Spleen (tissue), 11 donors: ENCODE results near the gene HSD11B1L. TPM values are rescaled to one million over a fixed set of nuclear protein-coding genes. Genes with fewer than 3 reads are reported as not detected.

ENCODE experiments used
- DNase-seq: peaks from one replicate; pipeline ENCODE4 v3.0.0-alpha.2; 2020
- H3K27ac ChIP-seq, 8 donors: fragments of 200-600 bp; sonication (generic) in 7 of 8; 1 replicate in 4 of 8; 2 replicates in 4 of 8; pipeline versions ENCODE4 v1.5.0 to v1.8.0; 2016 to 2021; ENCODE audit warnings: inconsistent platforms in 4 of 8, mild to moderate bottlenecking in 4 of 8, moderate library complexity in 1 of 8
- H3K27me3 ChIP-seq, 7 donors: fragments of 200-600 bp; sonication (generic) in 6 of 7; replicated peaks in 1 of 7; 1 replicate in 4 of 7; 2 replicates in 3 of 7; pipeline versions ENCODE4 v1.5.0 to v1.8.0; 2016 to 2021; ENCODE audit warnings: inconsistent platforms in 3 of 7, mild to moderate bottlenecking in 1 of 7
- H3K36me3 ChIP-seq, 6 donors: fragments of 200-600 bp; sonication (generic) in 5 of 6; 1 replicate in 4 of 6; 2 replicates in 2 of 6; pipeline versions ENCODE4 v1.5.0 to v1.8.0; 2016 to 2021; ENCODE audit warnings: inconsistent platforms in 2 of 6
- H3K4me1 ChIP-seq, 6 donors: fragments of 200-600 bp; sonication (generic) in 5 of 6; 1 replicate in 3 of 6; 2 replicates in 3 of 6; pipeline versions ENCODE4 v1.5.0 to v1.8.0; 2016 to 2021; ENCODE audit warnings: inconsistent platforms in 3 of 6
- H3K4me3 ChIP-seq, 8 donors: fragments of 200-600 bp; sonication (generic) in 7 of 8; 1 replicate in 4 of 8; 2 replicates in 4 of 8; pipeline versions ENCODE4 v1.5.0 to v1.8.0; 2016 to 2021; ENCODE audit warnings: inconsistent platforms in 4 of 8, mild to moderate bottlenecking in 4 of 8, moderate library complexity in 2 of 8
- H3K9me3 ChIP-seq, 8 donors: fragments of 200-600 bp; sonication (generic) in 7 of 8; 1 replicate in 4 of 8; 2 replicates in 4 of 8; pipeline versions ENCODE4 v1.5.0 to v1.8.0; 2016 to 2021; ENCODE audit warnings: inconsistent platforms in 4 of 8
- POLR2A ChIP-seq, 3 donors: fragments of 450-650 bp; IDR thresholded peaks; one replicate each; pipeline ENCODE4 v1.5.1; 2017; ENCODE audit warnings: antibody characterized with exemption in 3 of 3, mild to moderate bottlenecking in 1 of 3
- POLR2AphosphoS5 ChIP-seq, 3 donors: sonication (generic); formaldehyde crosslinking; IDR thresholded peaks; one replicate each; pipeline ENCODE4 v1.5.1; 2017; ENCODE audit warnings: antibody characterized with exemption in 3 of 3
- WGBS, 5 donors: extraction: QIAGEN DNeasy Blood & Tissue Kit in 3 of 5; methylation state at CpG; one replicate each; pipeline versions ENCODE4 v1.1.5 to v1.1.7; 2013 to 2018; 5-methylcytosine and 5-hydroxymethylcytosine counted together
- intact Hi-C: fragments of 100-400 bp; cut with DNase I; formaldehyde crosslinking; loops from one replicate; pipeline ENCODE4 v1.15.0; 2023; ENCODE audit warnings: low total_unique reads
- polyA plus RNA-seq, 3 donors: library from polyadenylated mRNA; stranded (reverse); fragments of 200-250 nt; gene quantifications; one replicate each; pipeline ENCODE4 v1.2.1, GENCODE V29; 2013
- total RNA-seq, 7 donors: library from RNA; depleted of rRNA in 3 of 7; stranded (reverse); fragments of >200 nt in 3 of 7; fragmentation: NEBNext Ultra II Directional in 4 of 7; extraction: Animal tissue kit (Norgen Biotek cat#: 25700) in 4 of 7; gene quantifications; one replicate each; pipeline versions ENCODE4 v1.1.0 to v1.2.1, GENCODE V29; 2016 to 2021
- TF ChIP-seq, protein P1 (sequence below), 11 experiments: fragments of 200-600 bp in 7 of 11; fragments of 450-650 bp in 4 of 11; sonication (generic) in 4 of 11; IDR thresholded peaks in 8 of 11; conservative IDR thresholded peaks in 3 of 11; 1 replicate in 7 of 11; 2 replicates in 4 of 11; pipeline versions ENCODE4 v1.4.0 to v1.8.0; 2016 to 2021; ENCODE audit warnings: antibody characterized with exemption in 11 of 11, inconsistent platforms in 4 of 11, mild to moderate bottlenecking in 1 of 11
- donor health status: healthy with polysubstance abuse.
- donor health status: DM: no; HTN: no; CAD: no; lungs with moderate emphysema.
- donor health status: DM: no; HTN: no; CAD: no.
- donor health status: Bipolar disorder and iron deficiency.
- donor health status: healthy.
- donor health status: DM: no; HTN: no; CAD: no.
- donor health status: DM: yes; HTN: yes; CAD: no.

Gene HSD11B1L
- total and polyA plus RNA-seq, 10 donors: 1.9 to 8.8 (median 3.6) TPM

DNA sequence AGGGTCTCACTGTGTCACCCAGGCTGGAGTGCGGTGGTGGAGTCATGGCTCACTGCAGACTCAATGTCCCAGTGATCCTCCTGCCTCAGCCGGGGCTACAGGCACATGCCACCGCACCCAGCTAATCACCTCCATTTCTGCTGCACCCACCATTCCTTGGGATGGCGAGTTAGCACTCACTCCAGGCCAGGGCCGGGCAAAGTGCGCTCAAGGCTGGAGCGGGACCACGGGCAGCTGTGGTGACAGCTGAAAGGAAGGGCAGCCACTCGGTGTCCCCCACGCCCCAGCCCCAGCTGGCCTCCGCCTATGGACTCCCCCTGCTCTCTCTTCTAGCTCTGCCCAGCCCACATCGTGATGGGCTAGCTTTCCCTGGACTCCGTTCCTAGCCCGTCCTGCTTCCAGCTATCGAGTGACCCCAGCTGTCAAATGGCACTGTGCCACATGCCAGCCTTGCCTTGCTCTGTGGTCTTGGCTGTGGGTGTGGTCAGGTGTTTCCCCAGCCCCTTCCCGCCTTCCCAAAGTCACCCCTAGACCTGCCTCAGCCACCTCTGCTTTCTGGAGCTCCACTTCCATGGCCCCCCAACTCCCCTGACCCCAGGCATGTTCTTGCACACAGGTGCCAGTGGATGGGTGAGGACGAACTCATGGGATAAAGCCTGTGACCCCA lies 4.6 kb upstream of the HSD11B1L start:
- no peak for DNase-seq
- Histone ChIP-seq H3K36me3 (peaks cover 0 to 48% (median 11%) of the 10 kb centered on the region in 6 donors), H3K4me1 (peaks cover 11 to 28% (median 19%) of the 10 kb centered on the region in 6 donors), H3K4me3 (no peak overlapping the region), H3K9me3 (no peaks in the 10 kb centered on the region), H3K27me3 (no peaks in the 10 kb centered on the region), H3K27ac (no peak overlapping the region)
- no peak for TF ChIP-seq POLR2A (IDR thresholded peaks at IDR 0.05)
- TF ChIP-seq POLR2AphosphoS5 (IDR thresholded peaks at IDR 0.05): peak in 1 of 3 donors; percentile 58
- WGBS, 5 donors: 78 to 85% (median 80%) methylated on average over 9 to 17 of the region's 17 CpGs
- intact Hi-C loops: loop anchor here (10.0 kb wide), 1 partner anchor 51 kb away; the partner anchor contains the start of genes SAFB and SAFB2

- intact Hi-C loops: loop anchor here (10.0 kb wide), 1 partner anchor 52 kb away; the partner anchor contains the start of genes SAFB and SAFB2
- 52 to 88% (median 80%) methylated on average over 5 to 13 of the region's 13 CpGs for WGBS, 5 donors
- no peaks in the 10 kb centered on the region for H3K9me3 ChIP-seq
- H3K4me3 ChIP-seq: no peak overlapping the region
- H3K4me1 ChIP-seq: peaks cover 12 to 33% (median 21%) of the 10 kb centered on the region in 6 donors
- TF ChIP-seq POLR2A (IDR thresholded peaks at IDR 0.05): no peak
- TF ChIP-seq, protein P1, sequence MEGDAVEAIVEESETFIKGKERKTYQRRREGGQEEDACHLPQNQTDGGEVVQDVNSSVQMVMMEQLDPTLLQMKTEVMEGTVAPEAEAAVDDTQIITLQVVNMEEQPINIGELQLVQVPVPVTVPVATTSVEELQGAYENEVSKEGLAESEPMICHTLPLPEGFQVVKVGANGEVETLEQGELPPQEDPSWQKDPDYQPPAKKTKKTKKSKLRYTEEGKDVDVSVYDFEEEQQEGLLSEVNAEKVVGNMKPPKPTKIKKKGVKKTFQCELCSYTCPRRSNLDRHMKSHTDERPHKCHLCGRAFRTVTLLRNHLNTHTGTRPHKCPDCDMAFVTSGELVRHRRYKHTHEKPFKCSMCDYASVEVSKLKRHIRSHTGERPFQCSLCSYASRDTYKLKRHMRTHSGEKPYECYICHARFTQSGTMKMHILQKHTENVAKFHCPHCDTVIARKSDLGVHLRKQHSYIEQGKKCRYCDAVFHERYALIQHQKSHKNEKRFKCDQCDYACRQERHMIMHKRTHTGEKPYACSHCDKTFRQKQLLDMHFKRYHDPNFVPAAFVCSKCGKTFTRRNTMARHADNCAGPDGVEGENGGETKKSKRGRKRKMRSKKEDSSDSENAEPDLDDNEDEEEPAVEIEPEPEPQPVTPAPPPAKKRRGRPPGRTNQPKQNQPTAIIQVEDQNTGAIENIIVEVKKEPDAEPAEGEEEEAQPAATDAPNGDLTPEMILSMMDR (IDR thresholded peaks at IDR 0.05 in 8 of 11, conservative IDR thresholded peaks at IDR 0.05 in 3 of 11): no peak
- peak in 1 of 3 donors; percentile 28 for TF ChIP-seq POLR2AphosphoS5 (IDR thresholded peaks at IDR 0.05)
- no peak overlapping the region for H3K27ac ChIP-seq
- no peak for DNase-seq
- peaks cover 0 to 43% (median 8%) of the 10 kb centered on the region in 6 donors for H3K36me3 ChIP-seq
- no peaks in the 10 kb centered on the region for H3K27me3 ChIP-seq
Measured at GRCh38 chr19:5676772-5677105, 4.1 kb upstream of the HSD11B1L start.

DNA sequence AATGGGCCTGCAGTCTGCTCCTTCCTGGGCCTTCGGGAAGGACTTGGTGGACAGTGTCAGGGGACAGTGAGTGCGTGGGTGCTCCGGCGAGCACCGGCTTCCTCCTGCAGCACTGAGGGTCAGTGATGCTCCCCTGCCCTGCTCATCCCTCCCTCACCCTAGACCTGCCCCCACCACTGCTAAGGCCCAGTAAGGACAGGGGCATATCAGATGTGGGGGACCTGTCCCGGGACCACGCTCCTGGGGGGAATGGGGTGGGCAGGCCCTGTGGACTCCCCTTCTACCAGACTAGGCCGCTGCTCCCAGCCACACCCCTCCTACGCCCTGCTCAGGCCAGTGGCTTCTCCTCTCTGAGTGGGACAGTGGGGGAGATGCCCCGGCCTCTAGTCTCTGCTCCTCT lies 3.7 kb upstream of the HSD11B1L start:
- 87 to 98% (median 91%) methylated on average over 6 to 10 of the region's 10 CpGs for WGBS, 5 donors
- H3K27me3 ChIP-seq: no peaks in the 10 kb centered on the region
- TF ChIP-seq, protein P1 (IDR thresholded peaks at IDR 0.05 in 8 of 11, conservative IDR thresholded peaks at IDR 0.05 in 3 of 11): no peak
- no peak for TF ChIP-seq POLR2A (IDR thresholded peaks at IDR 0.05)
- no peak for TF ChIP-seq POLR2AphosphoS5 (IDR thresholded peaks at IDR 0.05)
- no peak overlapping the region for H3K4me3 ChIP-seq
- no peak overlapping the region for H3K27ac ChIP-seq
- intact Hi-C loops: loop anchor here (10.0 kb wide), 1 partner anchor 52 kb away; the partner anchor contains the start of genes SAFB and SAFB2
- H3K4me1 ChIP-seq: peaks cover 12 to 33% (median 21%) of the 10 kb centered on the region in 6 donors
- H3K36me3 ChIP-seq: peaks cover 0 to 39% (median 6%) of the 10 kb centered on the region in 6 donors
- no peak for DNase-seq
- no peaks in the 10 kb centered on the region for H3K9me3 ChIP-seq

DNA sequence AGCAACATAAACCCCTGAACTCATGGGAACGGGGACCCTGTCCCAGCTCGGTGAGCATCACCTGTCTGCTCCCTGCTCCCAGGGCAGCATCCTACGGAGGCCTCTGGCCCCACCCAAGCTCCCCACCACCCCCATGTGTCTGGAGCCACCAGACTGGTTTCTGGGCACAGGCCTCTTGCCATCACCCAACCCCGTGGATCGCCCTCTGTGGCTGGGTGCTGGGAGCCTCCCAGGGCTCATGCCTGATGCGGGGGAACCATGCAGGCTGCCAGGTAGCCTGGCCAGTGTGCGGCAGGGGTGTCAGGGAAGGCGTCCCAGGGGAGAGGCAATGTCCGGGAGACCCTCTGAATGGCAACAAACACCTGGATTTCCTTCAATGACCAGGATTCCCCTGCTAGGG lies 3.2 kb upstream of the HSD11B1L start:
- Histone ChIP-seq H3K4me1 (peaks cover 12 to 33% (median 21%) of the 10 kb centered on the region in 6 donors), H3K27me3 (no peaks in the 10 kb centered on the region), H3K27ac (no peak overlapping the region), H3K9me3 (no peaks in the 10 kb centered on the region), H3K4me3 (no peak overlapping the region), H3K36me3 (peaks cover 0 to 35% (median 6%) of the 10 kb centered on the region in 6 donors)
- DNase-seq: no peak
- intact Hi-C loops: loop anchor here (10.0 kb wide), 1 partner anchor 53 kb away; the partner anchor contains the start of genes SAFB and SAFB2
- 92 to 97% (median 93%) methylated on average over 8 to 9 of the region's 9 CpGs for WGBS, 5 donors
- TF ChIP-seq POLR2A (IDR thresholded peaks at IDR 0.05) (no peak), POLR2AphosphoS5 (IDR thresholded peaks at IDR 0.05) (peak in 1 of 3 donors; percentile 22)

GRCh38 chr19:5678071-5678718 lies 2.6 kb upstream of the HSD11B1L start:
- TF ChIP-seq POLR2A (IDR thresholded peaks at IDR 0.05): no peak
- TF ChIP-seq, protein P1 (IDR thresholded peaks at IDR 0.05 in 8 of 11, conservative IDR thresholded peaks at IDR 0.05 in 3 of 11): no peak
- TF ChIP-seq POLR2AphosphoS5 (IDR thresholded peaks at IDR 0.05): no peak
- Histone ChIP-seq H3K4me1 (peaks cover 12 to 33% (median 21%) of the 10 kb centered on the region in 6 donors), H3K9me3 (no peaks in the 10 kb centered on the region), H3K4me3 (no peak overlapping the region), H3K27me3 (no peaks in the 10 kb centered on the region), H3K36me3 (peaks cover 0 to 29% (median 6%) of the 10 kb centered on the region in 6 donors), H3K27ac (no peak overlapping the region)
- 90 to 96% (median 92%) methylated on average over 17 to 22 of the region's 22 CpGs for WGBS, 5 donors
- no peak for DNase-seq
- intact Hi-C loops: loop anchor here (10.0 kb wide), 1 partner anchor 53 kb away; the partner anchor contains the start of genes SAFB and SAFB2
